Thoracic aorta (tissue), 2 donors: ENCODE results near the gene AQP1. TPM values are rescaled to one million over a fixed set of nuclear protein-coding genes. Genes with fewer than 3 reads are reported as not detected.
A peak's percentile ranks its signal among the peaks of the same experiment; 100 is the strongest.

Experiments
- ATAC-seq: fragments of 150-250 bp; one replicate; pipeline ENCODE4 v1.8.0; 2017; ENCODE audit warnings: low read depth; ENCODE audit not compliant: insufficient number of reproducible peaks, low FRiP score
- DNase-seq: peaks from one replicate; pipeline ENCODE4 v3.0.0-alpha.2; 2020; ENCODE audit warnings: low spot score
- H3K27ac ChIP-seq, 2 donors: fragments of 200-600 bp; sonication (generic); 1 replicate in 1 of 2; 2 replicates in 1 of 2; pipeline ENCODE4 v1.5.1; 2016; ENCODE audit warnings: mild to moderate bottlenecking in 2 of 2, moderate library complexity in 2 of 2
- H3K27me3 ChIP-seq: fragments of 200-600 bp; sonication (generic); replicated peaks from 2 replicates; pipeline ENCODE4 v1.6.0; 2016; ENCODE audit warnings: mild to moderate bottlenecking; ENCODE audit not compliant: insufficient read depth
- H3K36me3 ChIP-seq: fragments of 200-600 bp; sonication (generic); one replicate; pipeline ENCODE4 v1.5.1; 2016
- H3K4me1 ChIP-seq, 2 donors: fragments of 200-600 bp; sonication (generic); 1 replicate in 1 of 2; 2 replicates in 1 of 2; pipeline versions ENCODE4 v1.5.1 to v1.6.0; 2016; ENCODE audit warnings: low read depth in 2 of 2, mild to moderate bottlenecking in 1 of 2; ENCODE audit not compliant: control insufficient read depth in 1 of 2
- H3K4me3 ChIP-seq: fragments of 200-600 bp; sonication (generic); 2 replicates; pipeline ENCODE4 v1.5.1; 2016; ENCODE audit warnings: mild to moderate bottlenecking
- H3K9me3 ChIP-seq: fragments of 200-600 bp; sonication (generic); 2 replicates; pipeline ENCODE4 v1.5.1; 2016
- total RNA-seq, 2 donors: library from RNA; depleted of rRNA; stranded (reverse); fragments of >200 nt; gene quantifications; one replicate each; pipeline versions ENCODE4 v1.1.0 to v1.2.3, GENCODE V29; 2016
- TF ChIP-seq, protein P1 (sequence below): fragments of 200-600 bp; sonication (generic); IDR thresholded peaks from one replicate; pipeline ENCODE4 v1.5.1; 2019; ENCODE audit warnings: antibody characterized with exemption

The AQP1 gene
- total RNA-seq, 2 donors from 2014 or later = 1,262 to 1,768 TPM

GRCh38 chr7:30884881-30885280 lies 26.8 kb upstream of the AQP1 start:
- Histone ChIP-seq H3K27me3 (no peaks in the 10 kb centered on the region), H3K9me3 (no peaks in the 10 kb centered on the region), H3K36me3 (peaks cover 19% of the 10 kb centered on the region), H3K4me3 (no peak overlapping the region), H3K27ac (no peak overlapping the region), H3K4me1 (peaks cover 16 to 44% of the 10 kb centered on the region in 2 donors)
- TF ChIP-seq, protein P1, sequence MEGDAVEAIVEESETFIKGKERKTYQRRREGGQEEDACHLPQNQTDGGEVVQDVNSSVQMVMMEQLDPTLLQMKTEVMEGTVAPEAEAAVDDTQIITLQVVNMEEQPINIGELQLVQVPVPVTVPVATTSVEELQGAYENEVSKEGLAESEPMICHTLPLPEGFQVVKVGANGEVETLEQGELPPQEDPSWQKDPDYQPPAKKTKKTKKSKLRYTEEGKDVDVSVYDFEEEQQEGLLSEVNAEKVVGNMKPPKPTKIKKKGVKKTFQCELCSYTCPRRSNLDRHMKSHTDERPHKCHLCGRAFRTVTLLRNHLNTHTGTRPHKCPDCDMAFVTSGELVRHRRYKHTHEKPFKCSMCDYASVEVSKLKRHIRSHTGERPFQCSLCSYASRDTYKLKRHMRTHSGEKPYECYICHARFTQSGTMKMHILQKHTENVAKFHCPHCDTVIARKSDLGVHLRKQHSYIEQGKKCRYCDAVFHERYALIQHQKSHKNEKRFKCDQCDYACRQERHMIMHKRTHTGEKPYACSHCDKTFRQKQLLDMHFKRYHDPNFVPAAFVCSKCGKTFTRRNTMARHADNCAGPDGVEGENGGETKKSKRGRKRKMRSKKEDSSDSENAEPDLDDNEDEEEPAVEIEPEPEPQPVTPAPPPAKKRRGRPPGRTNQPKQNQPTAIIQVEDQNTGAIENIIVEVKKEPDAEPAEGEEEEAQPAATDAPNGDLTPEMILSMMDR = no peak
- DNase-seq (no peak), ATAC-seq (no peak)

GRCh38 chr7:30886608-30887011 lies 25.0 kb upstream of the AQP1 start:
- Histone ChIP-seq H3K4me3 (no peak overlapping the region), H3K9me3 (no peaks in the 10 kb centered on the region), H3K36me3 (peaks cover 18% of the 10 kb centered on the region), H3K4me1 (peaks cover 16 to 40% of the 10 kb centered on the region in 2 donors), H3K27ac (peak overlapping the region; percentile 65 to 75), H3K27me3 (no peaks in the 10 kb centered on the region)
- no peak for ATAC-seq
- no peak for DNase-seq
- TF ChIP-seq, protein P1 = no peak

DNA sequence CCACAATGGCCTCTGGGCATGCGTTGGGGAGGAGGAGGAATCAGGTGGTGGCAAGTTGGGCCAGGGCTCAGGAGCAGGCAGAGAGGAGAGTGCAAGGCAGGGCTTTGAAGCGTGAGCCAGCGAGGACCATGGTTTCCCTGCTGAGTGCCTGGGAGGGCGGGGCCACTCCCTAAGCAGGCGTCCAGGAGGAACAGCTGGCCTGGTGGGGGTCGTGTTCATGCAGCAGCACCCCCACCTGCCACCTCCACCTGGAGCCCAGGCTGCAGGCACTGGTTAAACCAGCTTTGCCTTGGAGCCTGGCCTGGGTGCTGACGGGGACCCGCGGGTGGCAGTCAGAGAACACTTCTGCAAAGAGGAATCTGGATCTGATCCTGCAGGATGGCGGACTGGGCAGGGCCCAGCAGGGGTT lies 24.2 kb upstream of the AQP1 start:
- no peaks in the 10 kb centered on the region for H3K27me3 ChIP-seq
- no peak for DNase-seq
- no peak for ATAC-seq
- no peak overlapping the region for H3K4me3 ChIP-seq
- peaks cover 14% of the 10 kb centered on the region for H3K36me3 ChIP-seq
- TF ChIP-seq, protein P1 = no peak
- peaks cover 16 to 40% of the 10 kb centered on the region in 2 donors for H3K4me1 ChIP-seq
- peak overlapping the region; percentile 65 to 75 for H3K27ac ChIP-seq
- no peaks in the 10 kb centered on the region for H3K9me3 ChIP-seq

- Histone ChIP-seq H3K4me3 (no peak overlapping the region), H3K36me3 (peaks cover 12% of the 10 kb centered on the region), H3K4me1 (peaks cover 23 to 51% of the 10 kb centered on the region in 2 donors), H3K27ac (peak overlapping the region; percentile 65 to 75), H3K27me3 (no peaks in the 10 kb centered on the region), H3K9me3 (no peaks in the 10 kb centered on the region)
- TF ChIP-seq, protein P1 = peak; percentile 8
- DNase-seq (peak; percentile 80), ATAC-seq (peak; percentile 90)
These were observed 22.9 kb upstream of the AQP1 start for GRCh38 chr7:30888747-30889146.

- H3K9me3 ChIP-seq = no peaks in the 10 kb centered on the region
- TF ChIP-seq, protein P1 = no peak
- DNase-seq = no peak
- no peak overlapping the region for H3K4me3 ChIP-seq
- H3K36me3 ChIP-seq = no peaks in the 10 kb centered on the region
- H3K4me1 ChIP-seq = peaks cover 31 to 66% of the 10 kb centered on the region in 2 donors
- peak overlapping the region in 1 of 2 donors; percentile 65 for H3K27ac ChIP-seq
- H3K27me3 ChIP-seq = no peaks in the 10 kb centered on the region
- no peak for ATAC-seq
These were observed 21.4 kb upstream of the AQP1 start for GRCh38 chr7:30890226-30890625.
